A673 (cell line): ENCODE results near the gene KCNMA1. TPM values are rescaled to one million over a fixed set of nuclear protein-coding genes. Genes with fewer than 3 reads are reported as not detected.

Source experiments
- BruUV-seq: library from RNA; stranded (reverse); fragments of 400-500 nt; replicated peaks from 2 replicates; lab custom pipeline; 2021; lab: Mats Ljungman, UMichigan
- CTCF ChIA-PET: fragments of 300-600 bp; sonication (Branson Sonifier 250); formaldehyde crosslinking; loops from one replicate; lab custom pipeline; 2022; ENCODE audit warnings: antibody characterized with exemption; lab: Charles Lee
- POLR2A ChIA-PET: fragments of 300-600 bp; sonication (Branson Sonifier 250); formaldehyde crosslinking; loops from one replicate; lab custom pipeline; 2022; ENCODE audit warnings: antibody characterized with exemption; ENCODE audit not compliant: low non-redundant PET; lab: Charles Lee
- DNase-seq: peaks from one replicate; pipeline ENCODE4 v3.0.0-alpha.2; 2015; ENCODE audit warnings: low spot score
- H3K27ac ChIP-seq: fragments of 200-600 bp; sonication (generic); 2 replicates; pipeline ENCODE4 v1.5.1; 2016; ENCODE audit warnings: mixed run types, low read depth, mild to moderate bottlenecking, mixed read lengths, antibody characterized with exemption, low read length; ENCODE audit not compliant: poor library complexity, severe bottlenecking
- H3K27me3 ChIP-seq: fragments of 200-600 bp; sonication (generic); replicated peaks from 2 replicates; pipeline ENCODE4 v1.6.1; 2017; ENCODE audit warnings: mixed run types, low read depth, mild to moderate bottlenecking, mixed read lengths, antibody characterized with exemption, low read length; ENCODE audit not compliant: insufficient read depth, poor library complexity
- H3K36me3 ChIP-seq: fragments of 200-600 bp; sonication (generic); 2 replicates; pipeline ENCODE4 v1.6.1; 2016; ENCODE audit warnings: mixed run types, mild to moderate bottlenecking, mixed read lengths, antibody characterized with exemption, low read length; ENCODE audit not compliant: insufficient read depth, poor library complexity, severe bottlenecking
- H3K4me1 ChIP-seq: fragments of 200-600 bp; sonication (generic); 2 replicates; pipeline ENCODE4 v1.6.1; 2017; ENCODE audit warnings: mixed run types, mild to moderate bottlenecking, mixed read lengths, antibody characterized with exemption, low read length; ENCODE audit not compliant: insufficient read depth, poor library complexity, severe bottlenecking
- H3K4me3 ChIP-seq: fragments of 200-600 bp; sonication (generic); 2 replicates; pipeline ENCODE4 v1.5.1; 2016; ENCODE audit warnings: low read depth, mixed run types, mild to moderate bottlenecking, mixed read lengths, low read length; ENCODE audit not compliant: poor library complexity, severe bottlenecking
- H3K9me3 ChIP-seq: fragments of 200-600 bp; sonication (generic); 2 replicates; pipeline ENCODE4 v1.6.1; 2016; ENCODE audit warnings: mixed run types, low read depth, mild to moderate bottlenecking, mixed read lengths, antibody characterized with exemption, low read length; ENCODE audit not compliant: poor library complexity, severe bottlenecking
- CTCF ChIP-seq: fragments of 300-800, 200-600 bp; sonication (generic); conservative IDR thresholded peaks from 2 replicates; pipeline ENCODE4 v1.5.1; 2017; ENCODE audit warnings: low read depth, mild to moderate bottlenecking, antibody characterized with exemption, low read length, moderate library complexity, mixed read lengths
- EZH2 ChIP-seq: fragments of 200-600 bp; sonication (generic); IDR thresholded peaks from 2 replicates; pipeline ENCODE4 v1.6.1; 2017; ENCODE audit warnings: borderline replicate concordance, low read depth, mild to moderate bottlenecking, mixed read lengths, antibody characterized with exemption, low read length; ENCODE audit not compliant: poor library complexity, severe bottlenecking
- intact Hi-C: fragments of 100-400 bp; cut with micrococcal nuclease; formaldehyde crosslinking; loops from one replicate; pipeline ENCODE4 v1.10.0; 2022; ENCODE audit not compliant: unreplicated experiment
- total RNA-seq: library from RNA; stranded (reverse); gene quantifications from 2 replicates; pipeline ENCODE4 v1.2.3, GENCODE V29; 2021

The KCNMA1 gene
- total RNA-seq, 1 experiment from 2014 or later = 0.84 TPM

DNA sequence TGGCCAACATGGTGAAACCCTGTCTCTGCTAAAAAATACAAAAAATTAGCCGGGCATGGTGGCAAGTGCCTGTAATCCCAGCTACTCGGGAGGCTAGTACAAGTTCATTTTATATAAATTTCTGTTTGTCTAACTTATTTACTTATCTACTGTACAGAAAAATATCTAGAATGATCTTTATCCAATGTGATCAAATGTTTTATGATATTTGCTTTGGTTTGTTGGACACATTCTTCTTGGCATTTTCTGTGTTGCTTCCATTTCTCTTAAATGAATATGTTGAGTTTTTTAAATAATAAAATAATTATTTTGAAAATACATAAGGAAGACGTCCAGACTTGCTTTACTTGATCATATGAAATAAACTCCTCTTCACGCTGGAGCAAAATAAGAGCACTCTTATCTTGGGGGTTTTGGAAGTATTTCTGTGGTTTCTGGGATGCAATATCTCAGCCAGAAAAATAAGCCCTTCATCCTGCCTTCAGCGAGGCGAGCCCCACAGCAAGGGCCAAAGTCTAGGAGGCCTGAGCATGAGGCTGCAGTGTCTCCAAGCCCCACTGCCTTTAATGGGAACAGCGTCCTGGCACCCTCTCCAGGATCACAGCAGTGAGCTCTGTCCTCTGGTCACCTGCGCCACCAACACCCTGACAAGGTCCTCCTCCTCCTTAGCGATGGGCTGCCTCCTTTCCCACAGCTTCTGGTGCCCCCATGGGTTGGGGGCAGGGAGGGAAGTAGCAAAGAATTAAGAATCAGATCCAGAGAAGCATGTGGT is 480.2 kb downstream of the KCNMA1 start:
- no TSS peak for BruUV-seq
- peaks cover 4% of the 10 kb centered on the region for H3K27me3 ChIP-seq
- ChIA-PET CTCF (no interaction called here), POLR2A (no interaction called here)
- no peak overlapping the region for H3K27ac ChIP-seq
- no peaks in the 10 kb centered on the region for H3K36me3 ChIP-seq
- TF ChIP-seq CTCF (no peak), EZH2 (no peak)
- no peaks in the 10 kb centered on the region for H3K9me3 ChIP-seq
- intact Hi-C loops = no loop called here
- no peaks in the 10 kb centered on the region for H3K4me1 ChIP-seq
- no peak overlapping the region for H3K4me3 ChIP-seq
- no peak for DNase-seq

DNA sequence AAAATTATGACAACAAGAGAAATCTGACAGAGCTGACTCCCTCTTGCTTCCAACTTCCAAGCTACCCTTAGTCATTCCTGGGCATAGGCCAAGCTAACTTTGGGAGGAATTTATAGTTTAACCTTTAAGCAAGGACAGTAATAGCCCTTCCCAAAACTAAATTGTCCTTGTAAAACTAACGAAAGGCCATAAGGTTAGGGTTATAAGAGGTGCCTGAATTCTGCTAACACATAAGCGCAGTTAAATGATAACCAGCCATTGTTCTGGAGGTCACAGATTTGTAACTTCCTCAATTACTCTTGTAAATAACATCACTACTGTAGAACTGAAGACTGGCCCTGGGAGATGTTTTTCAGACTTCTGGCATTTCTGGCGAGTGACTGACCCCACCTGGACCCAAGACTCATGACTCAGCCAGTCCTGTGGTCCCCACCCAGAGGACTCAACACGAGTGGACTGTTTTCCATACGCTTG is 481.2 kb downstream of the KCNMA1 start:
- no peak overlapping the region for H3K27ac ChIP-seq
- DNase-seq = no peak
- no peaks in the 10 kb centered on the region for H3K4me1 ChIP-seq
- ChIA-PET CTCF (no interaction called here), POLR2A (no interaction called here)
- H3K27me3 ChIP-seq = peaks cover 4% of the 10 kb centered on the region
- H3K9me3 ChIP-seq = no peaks in the 10 kb centered on the region
- BruUV-seq = no TSS peak
- H3K4me3 ChIP-seq = no peak overlapping the region
- intact Hi-C loops = no loop called here
- TF ChIP-seq EZH2 (no peak), CTCF (no peak)
- no peaks in the 10 kb centered on the region for H3K36me3 ChIP-seq

- H3K4me1 ChIP-seq = no peaks in the 10 kb centered on the region
- BruUV-seq = no TSS peak
- POLR2A ChIA-PET = no interaction called here
- no peaks in the 10 kb centered on the region for H3K9me3 ChIP-seq
- TF ChIP-seq EZH2 (no peak), CTCF (no peak)
- intact Hi-C loops = no loop called here
- no peaks in the 10 kb centered on the region for H3K36me3 ChIP-seq
- no peak overlapping the region for H3K4me3 ChIP-seq
- DNase-seq = no peak
- H3K27me3 ChIP-seq = no peaks in the 10 kb centered on the region
- H3K27ac ChIP-seq = no peak overlapping the region
- CTCF ChIA-PET = no interaction called here
Observed at GRCh38 chr10:77152256-77152655, 485.4 kb downstream of the KCNMA1 start.
